ENCODE measurements around the gene HIVEP2. TPM values are rescaled to one million over a fixed set of nuclear protein-coding genes. Genes with fewer than 3 reads are reported as not detected.

Gene HIVEP2
- total and polyA plus RNA-seq, 2 donors (not counting 3 experiments of a cell fraction or from before 2014, with no cell fraction given), result 1.3 to 4.7 TPM

DNA sequence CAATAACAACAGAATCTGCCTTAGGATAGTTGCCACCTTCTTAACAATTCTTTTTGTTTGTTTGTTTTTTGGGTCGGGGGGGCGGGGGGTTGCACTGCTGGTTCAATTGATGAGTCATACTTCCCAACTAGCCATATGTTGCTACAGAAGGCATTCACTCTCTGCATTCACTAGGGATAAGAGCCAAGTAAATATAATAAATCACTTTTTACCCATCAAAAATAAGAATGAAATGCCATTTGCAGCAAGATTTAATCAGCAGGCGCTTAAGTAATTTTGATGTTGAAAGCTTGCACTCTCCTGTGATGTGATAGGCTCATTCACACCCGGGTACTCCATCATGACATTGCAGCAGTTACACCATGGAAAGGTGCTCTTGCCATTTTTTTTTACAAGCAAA, 209.8 kb downstream of the HIVEP2 start:
- Histone ChIP-seq H3K9me1 (replicated peaks; ENCODE audit: control insufficient read depth, extremely low read depth, insufficient read depth, low read length) (no peaks in the 10 kb centered on the region), H3K79me2 (ENCODE audit: control insufficient read depth, insufficient read depth, low read length) (no peaks in the 10 kb centered on the region), H4K20me1 (replicated peaks; ENCODE audit: control insufficient read depth, extremely low read depth, insufficient read depth, low read length) (no peaks in the 10 kb centered on the region), H3K27me3 (ENCODE audit: control insufficient read depth in 2 of 2, insufficient read depth in 2 of 2, low read length in 2 of 2) (no peaks in the 10 kb centered on the region), H3K4me3 (replicated peaks in 1 of 3; ENCODE audit: insufficient read depth in 1 of 3, low read depth in 1 of 3, low read length in 3 of 3) (no peak overlapping the region), H3K4me1 (ENCODE audit: control insufficient read depth, extremely low read depth, insufficient read depth, low read length) (peaks cover 13% of the 10 kb centered on the region), H3K9me3 (replicated peaks; ENCODE audit: control insufficient read depth, insufficient read depth, low read length) (no peaks in the 10 kb centered on the region), H3K9ac (replicated peaks; ENCODE audit: extremely low read depth, insufficient read depth, low read length) (no peak overlapping the region), H2AFZ (ENCODE audit: low read depth, low read length) (no peak overlapping the region), H3K27ac (ENCODE audit: insufficient read depth, low read depth, low read length) (no peak overlapping the region), H3K36me3 (ENCODE audit: control insufficient read depth in 2 of 2, extremely low read depth in 1 of 2, insufficient read depth in 2 of 2, low read length in 2 of 2) (no peaks in the 10 kb centered on the region), H3K4me2 (ENCODE audit: insufficient read depth, low read length) (no peak overlapping the region)
- CTCF ChIA-PET, result interaction anchor here (1.3 kb wide), 2 partner anchors 9 to 42 kb away, joined by 3 to 5 read pairs; no protein-coding TSS in a partner anchor
- intact Hi-C loops (cut with micrococcal nuclease), result loop anchor here (2.0 kb wide), 1 partner anchor 28 kb away; no protein-coding TSS in a partner anchor
- POLR2A ChIA-PET, result no interaction called here
- TF ChIP-seq JUN (IDR thresholded peaks at IDR 0.05; ENCODE audit: borderline replicate concordance, insufficient read depth, insufficient read length, low read depth) (peak; percentile 85), GATA2 (IDR thresholded peaks at IDR 0.05; ENCODE audit: insufficient read depth, insufficient read length, low read depth, low read length) (no peak), FOS (IDR thresholded peaks at IDR 0.05; ENCODE audit: borderline replicate concordance, insufficient read depth, low read length) (peak; percentile 66)
- DNase-seq (ENCODE audit: low read depth, low spot score), result peak; percentile 90
- FAIRE-seq, result peak; percentile 85
- BruUV-seq (replicated peaks), result no TSS peak
- dilution Hi-C loops (cut with MboI; ENCODE audit: extremely low pct_ligation_motif_present, low sequenced_read_pairs), result no loop called here

DNA sequence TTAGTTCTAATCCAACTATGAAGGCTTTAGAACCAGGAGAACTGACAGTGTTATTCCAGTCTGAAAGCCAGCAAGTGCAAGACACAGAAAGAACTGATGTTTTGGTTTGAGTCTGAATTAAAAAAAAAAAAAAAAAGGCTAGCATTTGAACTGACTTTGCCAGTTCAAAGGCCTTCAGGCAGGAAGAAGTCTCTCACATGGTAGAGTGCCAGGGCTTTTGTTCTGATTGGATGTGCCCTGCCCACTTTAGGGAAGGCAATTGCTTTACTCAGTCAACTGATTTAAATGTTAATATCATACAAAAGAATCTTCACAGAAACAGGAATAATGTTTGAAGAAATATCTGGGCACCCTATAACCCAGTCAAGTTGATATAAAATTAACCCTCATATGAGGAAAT, 212.2 kb downstream of the HIVEP2 start:
- Histone ChIP-seq H3K9me3 (replicated peaks; ENCODE audit: control insufficient read depth, insufficient read depth, low read length) (no peaks in the 10 kb centered on the region), H3K9me1 (replicated peaks; ENCODE audit: control insufficient read depth, extremely low read depth, insufficient read depth, low read length) (no peaks in the 10 kb centered on the region), H3K4me2 (ENCODE audit: insufficient read depth, low read length) (no peak overlapping the region), H3K27ac (ENCODE audit: insufficient read depth, low read depth, low read length) (no peak overlapping the region), H3K79me2 (ENCODE audit: control insufficient read depth, insufficient read depth, low read length) (no peaks in the 10 kb centered on the region), H3K4me3 (replicated peaks in 1 of 3; ENCODE audit: insufficient read depth in 1 of 3, low read depth in 1 of 3, low read length in 3 of 3) (no peak overlapping the region), H4K20me1 (replicated peaks; ENCODE audit: control insufficient read depth, extremely low read depth, insufficient read depth, low read length) (no peaks in the 10 kb centered on the region), H3K27me3 (ENCODE audit: control insufficient read depth in 2 of 2, insufficient read depth in 2 of 2, low read length in 2 of 2) (no peaks in the 10 kb centered on the region), H2AFZ (ENCODE audit: low read depth, low read length) (no peak overlapping the region), H3K36me3 (ENCODE audit: control insufficient read depth in 2 of 2, extremely low read depth in 1 of 2, insufficient read depth in 2 of 2, low read length in 2 of 2) (no peaks in the 10 kb centered on the region), H3K4me1 (ENCODE audit: control insufficient read depth, extremely low read depth, insufficient read depth, low read length) (peaks cover 31% of the 10 kb centered on the region), H3K9ac (replicated peaks; ENCODE audit: extremely low read depth, insufficient read depth, low read length) (no peak overlapping the region)
- DNase-seq (ENCODE audit: low read depth, low spot score) (no peak), FAIRE-seq (no peak)
- TF ChIP-seq, protein P1, sequence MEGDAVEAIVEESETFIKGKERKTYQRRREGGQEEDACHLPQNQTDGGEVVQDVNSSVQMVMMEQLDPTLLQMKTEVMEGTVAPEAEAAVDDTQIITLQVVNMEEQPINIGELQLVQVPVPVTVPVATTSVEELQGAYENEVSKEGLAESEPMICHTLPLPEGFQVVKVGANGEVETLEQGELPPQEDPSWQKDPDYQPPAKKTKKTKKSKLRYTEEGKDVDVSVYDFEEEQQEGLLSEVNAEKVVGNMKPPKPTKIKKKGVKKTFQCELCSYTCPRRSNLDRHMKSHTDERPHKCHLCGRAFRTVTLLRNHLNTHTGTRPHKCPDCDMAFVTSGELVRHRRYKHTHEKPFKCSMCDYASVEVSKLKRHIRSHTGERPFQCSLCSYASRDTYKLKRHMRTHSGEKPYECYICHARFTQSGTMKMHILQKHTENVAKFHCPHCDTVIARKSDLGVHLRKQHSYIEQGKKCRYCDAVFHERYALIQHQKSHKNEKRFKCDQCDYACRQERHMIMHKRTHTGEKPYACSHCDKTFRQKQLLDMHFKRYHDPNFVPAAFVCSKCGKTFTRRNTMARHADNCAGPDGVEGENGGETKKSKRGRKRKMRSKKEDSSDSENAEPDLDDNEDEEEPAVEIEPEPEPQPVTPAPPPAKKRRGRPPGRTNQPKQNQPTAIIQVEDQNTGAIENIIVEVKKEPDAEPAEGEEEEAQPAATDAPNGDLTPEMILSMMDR (IDR thresholded peaks at IDR 0.05; ENCODE audit: extremely low read depth in 1 of 2, insufficient read depth in 1 of 2, low read depth in 1 of 2, low read length in 2 of 2), result no peak
- no peak for TF ChIP-seq EZH2 (IDR thresholded peaks at IDR 0.05; ENCODE audit: borderline replicate concordance, low read depth, low read length, severe bottlenecking)
- TF ChIP-seq POLR2A (IDR thresholded peaks at IDR 0.05; ENCODE audit: low read depth, low read length), result no peak
- TF ChIP-seq, protein P2, sequence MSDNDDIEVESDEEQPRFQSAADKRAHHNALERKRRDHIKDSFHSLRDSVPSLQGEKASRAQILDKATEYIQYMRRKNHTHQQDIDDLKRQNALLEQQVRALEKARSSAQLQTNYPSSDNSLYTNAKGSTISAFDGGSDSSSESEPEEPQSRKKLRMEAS (IDR thresholded peaks at IDR 0.05; ENCODE audit: insufficient read depth, insufficient read length), result no peak
- no peak for TF ChIP-seq POLR2AphosphoS5 (IDR thresholded peaks at IDR 0.05; ENCODE audit: insufficient read depth, low read depth, low read length)
- no peak for TF ChIP-seq GATA2 (IDR thresholded peaks at IDR 0.05; ENCODE audit: insufficient read depth, insufficient read length, low read depth, low read length)
- TF ChIP-seq MYC (IDR thresholded peaks at IDR 0.05; ENCODE audit: low read depth, low read length), result no peak
- TF ChIP-seq FOS (IDR thresholded peaks at IDR 0.05; ENCODE audit: borderline replicate concordance, insufficient read depth, low read length), result no peak
- no peak for TF ChIP-seq JUN (IDR thresholded peaks at IDR 0.05; ENCODE audit: borderline replicate concordance, insufficient read depth, insufficient read length, low read depth)
- CTCF ChIA-PET, result no interaction called here
- no TSS peak for BruUV-seq (replicated peaks)
- POLR2A ChIA-PET, result no interaction called here
- dilution Hi-C loops (cut with MboI; ENCODE audit: extremely low pct_ligation_motif_present, low sequenced_read_pairs) (no loop called here), intact Hi-C loops (cut with micrococcal nuclease) (no loop called here)
